HL-60 (cell line): ENCODE measurements around the gene TAS2R19.

Experiments used
- DNase-seq, 2 experiments: peaks; one replicate each; pipeline ENCODE4 v3.0.0-alpha.2; 2010 to 2020; ENCODE audit warnings: low read depth in 1 of 2, low spot score in 1 of 2
- H3K27ac ChIP-seq: fragments of 250-450 bp; sonication (Bioruptor Pico); replicated peaks from 2 replicates; pipeline ENCODE4 v1.5.1; 2020; ENCODE audit warnings: mild to moderate bottlenecking, moderate library complexity
- H3K27me3 ChIP-seq: fragments of 250-450 bp; sonication (Bioruptor Pico); 2 replicates; pipeline ENCODE4 v1.5.1; 2021; ENCODE audit warnings: mild to moderate bottlenecking, moderate library complexity; ENCODE audit not compliant: insufficient read depth, poor library complexity, severe bottlenecking
- H3K4me3 ChIP-seq: replicated peaks from 2 replicates; pipeline ENCODE4 v1.5.1; 2011; ENCODE audit warnings: mild to moderate bottlenecking, control low read depth, low read length; ENCODE audit not compliant: insufficient read depth
- CTCF ChIP-seq: IDR thresholded peaks from one replicate; pipeline ENCODE4 v1.5.1; 2011; ENCODE audit warnings: low read length, control low read depth, inconsistent platforms; ENCODE audit not compliant: insufficient read depth
- GABPA ChIP-seq: IDR thresholded peaks from 2 replicates; pipeline ENCODE4 v1.6.1; 2012; ENCODE audit warnings: low read depth
- POLR2AphosphoS5 ChIP-seq: IDR thresholded peaks from 2 replicates; pipeline ENCODE4 v1.6.1; 2012; ENCODE audit warnings: low read depth
- REST ChIP-seq: IDR thresholded peaks from 2 replicates; pipeline ENCODE4 v1.6.1; 2012; ENCODE audit warnings: low read depth; ENCODE audit not compliant: insufficient replicate concordance
- SPI1 ChIP-seq: IDR thresholded peaks from 2 replicates; pipeline ENCODE4 v1.6.1; 2012; ENCODE audit warnings: low read depth, mild to moderate bottlenecking, borderline replicate concordance

Gene TAS2R19

GRCh38 chr12:11023387-11023786 lies 967 bp upstream of the TAS2R19 start:
- Histone ChIP-seq H3K4me3 (no peak overlapping the region), H3K27me3 (no peaks in the 10 kb centered on the region), H3K27ac (no peak overlapping the region)
- no peak for TF ChIP-seq GABPA
- no peak for TF ChIP-seq CTCF
- TF ChIP-seq POLR2AphosphoS5: no peak
- no peak for TF ChIP-seq REST
- TF ChIP-seq SPI1: no peak
- no peak for DNase-seq

- TF ChIP-seq REST (no peak), GABPA (no peak), POLR2AphosphoS5 (no peak), CTCF (no peak), SPI1 (no peak)
- H3K27me3 ChIP-seq: no peaks in the 10 kb centered on the region
- H3K27ac ChIP-seq: no peak overlapping the region
- no peak overlapping the region for H3K4me3 ChIP-seq
- no peak for DNase-seq
These were observed 5.5 kb downstream of the TAS2R19 start for GRCh38 chr12:11016937-11017336.

- Histone ChIP-seq H3K27ac (no peak overlapping the region), H3K4me3 (no peak overlapping the region), H3K27me3 (no peaks in the 10 kb centered on the region)
- TF ChIP-seq POLR2AphosphoS5: no peak
- DNase-seq: no peak
These were observed 6.5 kb downstream of the TAS2R19 start for GRCh38 chr12:11015775-11016430.

GRCh38 chr12:11014234-11014633 lies 8.2 kb downstream of the TAS2R19 start:
- TF ChIP-seq REST: no peak
- TF ChIP-seq POLR2AphosphoS5: no peak
- TF ChIP-seq SPI1: no peak
- TF ChIP-seq GABPA: no peak
- no peak for TF ChIP-seq CTCF
- Histone ChIP-seq H3K27me3 (no peaks in the 10 kb centered on the region), H3K27ac (no peak overlapping the region), H3K4me3 (no peak overlapping the region)
- DNase-seq: no peak
